ENCODE results near the gene VRK2.

The VRK2 gene

GRCh38 chr2:58120626-58121229, 74.1 kb downstream of the VRK2 start:
- TF ChIP-seq CTCF (IDR thresholded peaks at IDR 0.05), result no peak

- no peak for TF ChIP-seq CTCF (IDR thresholded peaks at IDR 0.05)
Measured at GRCh38 chr2:58122040-58122439, 75.4 kb downstream of the VRK2 start.

- no peak for TF ChIP-seq CTCF (IDR thresholded peaks at IDR 0.05)
Measured at GRCh38 chr2:58122540-58122939, 75.9 kb downstream of the VRK2 start.

GRCh38 chr2:58127111-58127510, 80.5 kb downstream of the VRK2 start:
- TF ChIP-seq CTCF (IDR thresholded peaks at IDR 0.05), result no peak

GRCh38 chr2:58130238-58130637, 83.6 kb downstream of the VRK2 start:
- no peak for TF ChIP-seq CTCF (IDR thresholded peaks at IDR 0.05)

- TF ChIP-seq CTCF (IDR thresholded peaks at IDR 0.05), result no peak
Measured at GRCh38 chr2:58131191-58132011, 84.8 kb downstream of the VRK2 start.

GRCh38 chr2:58133395-58133794, 86.8 kb downstream of the VRK2 start:
- TF ChIP-seq CTCF (IDR thresholded peaks at IDR 0.05), result no peak
